ENCODE measurements around the gene USP12. TPM values are rescaled to one million over a fixed set of nuclear protein-coding genes. Genes with fewer than 3 reads are reported as not detected.

The USP12 gene
- total and polyA plus RNA-seq, 10 donors: 13.3 to 37.3 (median 28.3) TPM

GRCh38 chr13:27113436-27113835, 58.2 kb downstream of the USP12 start:
- no peaks in the 10 kb centered on the region for H3K27me3 ChIP-seq (replicated peaks in 1 of 7)
- H3K27ac ChIP-seq: no peak overlapping the region
- 75 to 83% (median 78%) methylated on average over 4 of the region's 4 CpGs for WGBS, 5 donors
- peaks cover 0 to 28% (median 4%) of the 10 kb centered on the region in 6 donors for H3K4me1 ChIP-seq
- H3K9me3 ChIP-seq: no peaks in the 10 kb centered on the region
- no peak for DNase-seq
- TF ChIP-seq, protein P1, sequence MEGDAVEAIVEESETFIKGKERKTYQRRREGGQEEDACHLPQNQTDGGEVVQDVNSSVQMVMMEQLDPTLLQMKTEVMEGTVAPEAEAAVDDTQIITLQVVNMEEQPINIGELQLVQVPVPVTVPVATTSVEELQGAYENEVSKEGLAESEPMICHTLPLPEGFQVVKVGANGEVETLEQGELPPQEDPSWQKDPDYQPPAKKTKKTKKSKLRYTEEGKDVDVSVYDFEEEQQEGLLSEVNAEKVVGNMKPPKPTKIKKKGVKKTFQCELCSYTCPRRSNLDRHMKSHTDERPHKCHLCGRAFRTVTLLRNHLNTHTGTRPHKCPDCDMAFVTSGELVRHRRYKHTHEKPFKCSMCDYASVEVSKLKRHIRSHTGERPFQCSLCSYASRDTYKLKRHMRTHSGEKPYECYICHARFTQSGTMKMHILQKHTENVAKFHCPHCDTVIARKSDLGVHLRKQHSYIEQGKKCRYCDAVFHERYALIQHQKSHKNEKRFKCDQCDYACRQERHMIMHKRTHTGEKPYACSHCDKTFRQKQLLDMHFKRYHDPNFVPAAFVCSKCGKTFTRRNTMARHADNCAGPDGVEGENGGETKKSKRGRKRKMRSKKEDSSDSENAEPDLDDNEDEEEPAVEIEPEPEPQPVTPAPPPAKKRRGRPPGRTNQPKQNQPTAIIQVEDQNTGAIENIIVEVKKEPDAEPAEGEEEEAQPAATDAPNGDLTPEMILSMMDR (IDR thresholded peaks at IDR 0.05 in 8 of 11, conservative IDR thresholded peaks at IDR 0.05 in 3 of 11): no peak
- TF ChIP-seq POLR2A (IDR thresholded peaks at IDR 0.05) (no peak), POLR2AphosphoS5 (IDR thresholded peaks at IDR 0.05) (no peak)
- H3K4me3 ChIP-seq: no peak overlapping the region
- intact Hi-C loops (cut with DNase I; ENCODE audit: low total_unique reads): no loop called here
- H3K36me3 ChIP-seq: peaks cover 0 to 28% (median 0%) of the 10 kb centered on the region in 6 donors

DNA sequence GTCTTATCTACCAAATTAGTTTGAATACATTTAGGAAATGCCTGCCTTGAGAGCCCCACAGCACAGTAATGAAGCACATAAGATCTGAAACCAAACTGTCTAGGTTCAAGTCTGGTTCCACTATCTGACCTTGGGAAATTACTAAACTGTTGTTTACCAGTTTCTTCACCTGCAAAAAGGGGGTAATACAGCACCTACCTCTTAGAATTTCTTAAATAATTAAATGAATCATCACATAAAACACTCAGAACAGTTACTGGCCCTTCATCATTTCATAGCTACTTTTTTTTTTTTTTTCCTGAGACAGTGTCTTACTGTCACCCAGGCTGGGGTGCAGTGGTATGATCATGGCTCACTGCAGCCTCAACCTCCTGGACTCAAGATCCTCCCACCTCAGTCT, 59.6 kb downstream of the USP12 start:
- TF ChIP-seq POLR2AphosphoS5 (IDR thresholded peaks at IDR 0.05) (no peak), POLR2A (IDR thresholded peaks at IDR 0.05) (no peak)
- TF ChIP-seq, protein P1 (IDR thresholded peaks at IDR 0.05 in 8 of 11, conservative IDR thresholded peaks at IDR 0.05 in 3 of 11): no peak
- no peaks in the 10 kb centered on the region for H3K27me3 ChIP-seq (replicated peaks in 1 of 7)
- DNase-seq: no peak
- no peak overlapping the region for H3K4me3 ChIP-seq
- H3K9me3 ChIP-seq: no peaks in the 10 kb centered on the region
- H3K36me3 ChIP-seq: peaks cover 0 to 28% (median 0%) of the 10 kb centered on the region in 6 donors
- peaks cover 0 to 28% (median 4%) of the 10 kb centered on the region in 6 donors for H3K4me1 ChIP-seq
- intact Hi-C loops (cut with DNase I; ENCODE audit: low total_unique reads): no loop called here
- H3K27ac ChIP-seq: no peak overlapping the region

- no peak overlapping the region for H3K27ac ChIP-seq
- TF ChIP-seq POLR2A (IDR thresholded peaks at IDR 0.05) (peak in 1 of 3 donors; percentile 21), POLR2AphosphoS5 (IDR thresholded peaks at IDR 0.05) (no peak)
- TF ChIP-seq, protein P1 (IDR thresholded peaks at IDR 0.05 in 8 of 11, conservative IDR thresholded peaks at IDR 0.05 in 3 of 11): no peak
- no peak overlapping the region for H3K4me3 ChIP-seq
- DNase-seq: no peak
- H3K4me1 ChIP-seq: peaks cover 0 to 27% (median 4%) of the 10 kb centered on the region in 6 donors
- H3K9me3 ChIP-seq: no peaks in the 10 kb centered on the region
- intact Hi-C loops (cut with DNase I; ENCODE audit: low total_unique reads): no loop called here
- H3K27me3 ChIP-seq (replicated peaks in 1 of 7): no peaks in the 10 kb centered on the region
- 93 to 98% (median 96%) methylated on average over 3 of the region's 3 CpGs for WGBS, 5 donors
- H3K36me3 ChIP-seq: peaks cover 0 to 22% (median 6%) of the 10 kb centered on the region in 6 donors
These were observed 61.4 kb downstream of the USP12 start for GRCh38 chr13:27110056-27110746.

- Histone ChIP-seq H3K4me1 (no peaks in the 10 kb centered on the region), H3K36me3 (peaks cover 0 to 38% (median 14%) of the 10 kb centered on the region in 6 donors), H3K9me3 (no peaks in the 10 kb centered on the region), H3K4me3 (no peak overlapping the region), H3K27ac (no peak overlapping the region), H3K27me3 (replicated peaks in 1 of 7) (no peaks in the 10 kb centered on the region)
- TF ChIP-seq, protein P1 (IDR thresholded peaks at IDR 0.05 in 8 of 11, conservative IDR thresholded peaks at IDR 0.05 in 3 of 11): no peak
- TF ChIP-seq POLR2AphosphoS5 (IDR thresholded peaks at IDR 0.05): no peak
- TF ChIP-seq POLR2A (IDR thresholded peaks at IDR 0.05): no peak
- 88 to 97% (median 93%) methylated on average over 5 of the region's 5 CpGs for WGBS, 5 donors
- no peak for DNase-seq
- intact Hi-C loops (cut with DNase I; ENCODE audit: low total_unique reads): no loop called here
These were observed 65.5 kb downstream of the USP12 start for GRCh38 chr13:27106144-27106543.
